Prostate gland (tissue), 2 donors: ENCODE results near the gene SPATS1.
"Not testable (repeated sequence)": the region's sequence is repeated elsewhere in the genome, so short reads cannot be mapped to it uniquely, and the experiment has no call there.

ENCODE experiments used
- CTCF ChIP-seq, 4 experiments: fragments of 200-600 bp in 2 of 4; fragments of 450-650 bp in 2 of 4; sonication (generic) in 2 of 4; IDR thresholded peaks; 1 replicate in 3 of 4; 2 replicates in 1 of 4; pipeline ENCODE4 v1.5.1; 2016 to 2019; ENCODE audit warnings: antibody characterized with exemption in 4 of 4, mild to moderate bottlenecking in 2 of 4, moderate library complexity in 2 of 4
- POLR2A ChIP-seq: fragments of 450-650 bp; IDR thresholded peaks from one replicate; pipeline ENCODE4 v1.6.1; 2016; ENCODE audit warnings: antibody characterized with exemption, mild to moderate bottlenecking
- POLR2AphosphoS5 ChIP-seq: sonication (generic); formaldehyde crosslinking; IDR thresholded peaks from one replicate; pipeline ENCODE4 v1.6.1; 2017; ENCODE audit warnings: antibody characterized with exemption

GRCh38 chr6:44328203-44328602, 14.2 kb upstream of the SPATS1 start:
- not testable (repeated sequence) for TF ChIP-seq CTCF (IDR thresholded peaks at IDR 0.05); POLR2A; POLR2AphosphoS5
